GM12878 (cell line): Measurements from ENCODE around the gene GLT6D1.

Source experiments
- EZH2 ChIP-seq: IDR thresholded peaks from 2 replicates; pipeline ENCODE4 v1.6.1; 2012; ENCODE audit warnings: low read depth, mild to moderate bottlenecking, control low read depth, inconsistent platforms, low read length, borderline replicate concordance; ENCODE audit not compliant: control insufficient read depth
- POLR2AphosphoS5 ChIP-seq: IDR thresholded peaks from 2 replicates; pipeline ENCODE4 v1.6.1; 2011; ENCODE audit warnings: mild to moderate bottlenecking, low read length, inconsistent platforms
- TF ChIP-seq, protein P1 (sequence below), 3 experiments: IDR thresholded peaks in 2 of 3; conservative IDR thresholded peaks in 1 of 3; 2 replicates each; pipeline ENCODE4 v1.5.1; 2011; ENCODE audit warnings: low read depth in 3 of 3, low read length in 3 of 3, mild to moderate bottlenecking in 3 of 3, control low read depth in 2 of 3, moderate library complexity in 2 of 3, inconsistent platforms in 1 of 3, mixed read lengths in 1 of 3; ENCODE audit not compliant: control insufficient read depth in 2 of 3, insufficient read depth in 1 of 3; ENCODE audit errors: extremely low read depth in 1 of 3

DNA sequence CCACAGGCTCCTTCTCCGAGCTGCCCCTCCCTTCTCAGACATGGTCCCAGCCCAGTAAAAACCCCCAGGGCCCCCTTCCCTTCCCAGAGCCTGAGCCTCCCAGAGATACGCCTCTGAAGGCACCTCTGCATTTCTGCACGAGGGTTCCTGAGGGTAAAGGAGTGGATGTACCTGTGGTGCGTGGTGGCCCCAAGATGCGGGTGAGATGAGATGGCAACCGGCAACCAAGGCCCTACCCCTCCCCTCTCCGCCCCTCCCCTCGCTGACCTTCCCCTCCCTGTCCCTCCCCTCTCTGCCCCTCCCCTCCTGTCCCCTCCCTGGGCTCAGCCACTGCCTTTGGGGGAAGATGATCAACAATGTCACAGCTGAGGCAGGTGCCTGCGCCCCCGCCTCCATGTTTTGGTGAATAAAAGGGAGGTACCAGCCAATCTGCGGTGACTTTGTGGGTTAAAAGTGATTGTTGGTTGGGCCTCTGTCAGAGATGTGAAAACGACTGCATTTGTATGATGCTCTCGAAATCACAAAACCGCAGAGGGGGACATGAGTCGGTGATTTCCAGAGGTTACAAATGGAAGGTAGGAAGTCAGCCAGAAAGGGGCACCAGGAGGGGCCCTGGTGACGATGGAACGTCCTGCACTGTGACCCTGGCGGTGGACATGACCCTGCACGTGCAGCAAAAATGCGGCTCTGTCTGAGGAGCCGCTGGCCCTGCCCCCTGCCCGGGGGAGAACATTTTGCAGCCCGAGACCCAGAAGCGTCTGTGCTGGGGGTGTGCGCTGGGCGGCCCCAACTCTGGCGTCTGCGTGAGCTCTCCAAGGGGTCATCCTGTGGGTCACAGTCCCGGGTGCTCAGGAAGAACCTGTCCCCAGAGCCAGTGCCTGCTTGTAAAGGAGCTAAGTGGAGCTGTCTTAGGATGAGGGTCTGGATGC is 27.5 kb upstream of the GLT6D1 start:
- TF ChIP-seq, protein P1, sequence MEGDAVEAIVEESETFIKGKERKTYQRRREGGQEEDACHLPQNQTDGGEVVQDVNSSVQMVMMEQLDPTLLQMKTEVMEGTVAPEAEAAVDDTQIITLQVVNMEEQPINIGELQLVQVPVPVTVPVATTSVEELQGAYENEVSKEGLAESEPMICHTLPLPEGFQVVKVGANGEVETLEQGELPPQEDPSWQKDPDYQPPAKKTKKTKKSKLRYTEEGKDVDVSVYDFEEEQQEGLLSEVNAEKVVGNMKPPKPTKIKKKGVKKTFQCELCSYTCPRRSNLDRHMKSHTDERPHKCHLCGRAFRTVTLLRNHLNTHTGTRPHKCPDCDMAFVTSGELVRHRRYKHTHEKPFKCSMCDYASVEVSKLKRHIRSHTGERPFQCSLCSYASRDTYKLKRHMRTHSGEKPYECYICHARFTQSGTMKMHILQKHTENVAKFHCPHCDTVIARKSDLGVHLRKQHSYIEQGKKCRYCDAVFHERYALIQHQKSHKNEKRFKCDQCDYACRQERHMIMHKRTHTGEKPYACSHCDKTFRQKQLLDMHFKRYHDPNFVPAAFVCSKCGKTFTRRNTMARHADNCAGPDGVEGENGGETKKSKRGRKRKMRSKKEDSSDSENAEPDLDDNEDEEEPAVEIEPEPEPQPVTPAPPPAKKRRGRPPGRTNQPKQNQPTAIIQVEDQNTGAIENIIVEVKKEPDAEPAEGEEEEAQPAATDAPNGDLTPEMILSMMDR (IDR thresholded peaks at IDR 0.05 in 2 of 3, conservative IDR thresholded peaks at IDR 0.05 in 1 of 3; ENCODE audit: control insufficient read depth in 2 of 3, extremely low read depth in 1 of 3, insufficient read depth in 1 of 3, low read depth in 3 of 3, low read length in 3 of 3): no peak
- TF ChIP-seq EZH2: no peak
- TF ChIP-seq POLR2AphosphoS5: no peak
